ENCODE data around the gene HDAC4. TPM values are rescaled to one million over a fixed set of nuclear protein-coding genes. Genes with fewer than 3 reads are reported as not detected.

The HDAC4 gene
- total and polyA plus RNA-seq, 2 of the 4 experiments (the other 2 are of a cell fraction), result 4.1 to 7.2 TPM

- no peak for TF ChIP-seq ELK1 (IDR thresholded peaks at IDR 0.05; ENCODE audit: borderline replicate concordance, low read depth, low read length)
- TF ChIP-seq RFX5 (IDR thresholded peaks at IDR 0.05; ENCODE audit: low read depth, low read length), result no peak
- no peak for TF ChIP-seq FOS (IDR thresholded peaks at IDR 0.05; ENCODE audit: low read depth, low read length)
- no peak for TF ChIP-seq RCOR1 (IDR thresholded peaks at IDR 0.05; ENCODE audit: insufficient replicate concordance, low read length)
- TF ChIP-seq CEBPB (IDR thresholded peaks at IDR 0.05; ENCODE audit: low read depth, low read length), result no peak
- no peak for TF ChIP-seq NFE2L2 (IDR thresholded peaks at IDR 0.05; ENCODE audit: low read depth, low read length)
These were observed 138.2 kb downstream of the HDAC4 start (continued) for GRCh38 chr2:239262484-239263230.

Data from IMR-90 (cell line).